ENCODE results near the gene PLEKHA4.
"Not testable (repeated sequence)": the region's sequence is repeated elsewhere in the genome, so short reads cannot be mapped to it uniquely, and the experiment has no call there.

The PLEKHA4 gene

GRCh38 chr19:48858984-48859710, 9.3 kb downstream of the PLEKHA4 start:
- no peak for DNase-seq (ENCODE audit: low read depth)
- no peak for TF ChIP-seq CTCF (conservative IDR thresholded peaks at IDR 0.05; ENCODE audit: control insufficient read depth, insufficient read depth, low read depth, low read length)
- H3K4me3 ChIP-seq (ENCODE audit: control insufficient read depth, low read depth, low read length), result no peak overlapping the region

- DNase-seq (ENCODE audit: low read depth), result no peak
- TF ChIP-seq CTCF (conservative IDR thresholded peaks at IDR 0.05; ENCODE audit: control insufficient read depth, insufficient read depth, low read depth, low read length), result no peak
- no peak overlapping the region for H3K4me3 ChIP-seq (ENCODE audit: control insufficient read depth, low read depth, low read length)
These were observed 11.5 kb downstream of the PLEKHA4 start for GRCh38 chr19:48856921-48857320.

- no peak for TF ChIP-seq CTCF (conservative IDR thresholded peaks at IDR 0.05; ENCODE audit: control insufficient read depth, insufficient read depth, low read depth, low read length)
- no peak overlapping the region for H3K4me3 ChIP-seq (ENCODE audit: control insufficient read depth, low read depth, low read length)
- DNase-seq (ENCODE audit: low read depth), result no peak
These were observed 14.3 kb downstream of the PLEKHA4 start for GRCh38 chr19:48854103-48854502.

- no peak overlapping the region for H3K4me3 ChIP-seq (ENCODE audit: control insufficient read depth, low read depth, low read length)
- no peak for TF ChIP-seq CTCF (conservative IDR thresholded peaks at IDR 0.05; ENCODE audit: control insufficient read depth, insufficient read depth, low read depth, low read length)
- DNase-seq (ENCODE audit: low read depth), result no peak
These were observed 14.9 kb downstream of the PLEKHA4 start for GRCh38 chr19:48853483-48853882.

GRCh38 chr19:48852292-48852691, 16.1 kb downstream of the PLEKHA4 start:
- TF ChIP-seq CTCF (conservative IDR thresholded peaks at IDR 0.05; ENCODE audit: control insufficient read depth, insufficient read depth, low read depth, low read length), result no peak
- no peak for DNase-seq (ENCODE audit: low read depth)
- no peak overlapping the region for H3K4me3 ChIP-seq (ENCODE audit: control insufficient read depth, low read depth, low read length)

- DNase-seq (ENCODE audit: low read depth), result not testable (repeated sequence)
These were observed 21.8 kb downstream of the PLEKHA4 start for GRCh38 chr19:48846659-48847058.

GRCh38 chr19:48845384-48845783, 23.0 kb downstream of the PLEKHA4 start:
- no peak for TF ChIP-seq CTCF (conservative IDR thresholded peaks at IDR 0.05; ENCODE audit: control insufficient read depth, insufficient read depth, low read depth, low read length)
- H3K4me3 ChIP-seq (ENCODE audit: control insufficient read depth, low read depth, low read length), result no peak overlapping the region
- DNase-seq (ENCODE audit: low read depth), result no peak

More at GRCh38 chr19:48846659-48847058, 21.8 kb downstream of the PLEKHA4 start:
- not testable (repeated sequence) for H3K4me3 ChIP-seq (ENCODE audit: control insufficient read depth, low read depth, low read length)

Measured in fibroblast of mammary gland (primary cell).